ENCODE measurements around the gene ARHGEF19. TPM values are rescaled to one million over a fixed set of nuclear protein-coding genes. Genes with fewer than 3 reads are reported as not detected.

Gene ARHGEF19
- total and polyA plus RNA-seq, 9 of the 15 experiments (the other 6 are each of a cell fraction or from before 2014, with no cell fraction given): 0.73 to 21.0 (median 5.2) TPM

GRCh38 chr1:16236511-16237342 lies 24.3 kb upstream of the ARHGEF19 start, which contains the start of gene CPLANE2 (continued):
- TF ChIP-seq ZNF121 (CRISPR knock-in tag; conservative IDR thresholded peaks at IDR 0.05): no peak
- TF ChIP-seq POLR2B (IDR thresholded peaks at IDR 0.05; ENCODE audit: low read depth, partially characterized antibody): peak; percentile 66
- peak; percentile 83 for TF ChIP-seq MYC (IDR thresholded peaks at IDR 0.05; ENCODE audit: low read depth, low read length)
- TF ChIP-seq MYC (CRISPR knock-in tag; IDR thresholded peaks at IDR 0.05; ENCODE audit: borderline replicate concordance, low read depth): no peak; the same call in 1 of the 2 replicates
- peak; percentile 94 for TF ChIP-seq RFX5 (IDR thresholded peaks at IDR 0.05; ENCODE audit: low read depth, low read length)
- no peak for TF ChIP-seq SREBF2 (CRISPR knock-in tag; IDR thresholded peaks at IDR 0.05)
- TF ChIP-seq, protein P1, sequence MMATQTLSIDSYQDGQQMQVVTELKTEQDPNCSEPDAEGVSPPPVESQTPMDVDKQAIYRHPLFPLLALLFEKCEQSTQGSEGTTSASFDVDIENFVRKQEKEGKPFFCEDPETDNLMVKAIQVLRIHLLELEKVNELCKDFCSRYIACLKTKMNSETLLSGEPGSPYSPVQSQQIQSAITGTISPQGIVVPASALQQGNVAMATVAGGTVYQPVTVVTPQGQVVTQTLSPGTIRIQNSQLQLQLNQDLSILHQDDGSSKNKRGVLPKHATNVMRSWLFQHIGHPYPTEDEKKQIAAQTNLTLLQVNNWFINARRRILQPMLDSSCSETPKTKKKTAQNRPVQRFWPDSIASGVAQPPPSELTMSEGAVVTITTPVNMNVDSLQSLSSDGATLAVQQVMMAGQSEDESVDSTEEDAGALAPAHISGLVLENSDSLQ (IDR thresholded peaks at IDR 0.05): peak; percentile 27; the same call in 1 of the 2 replicates
- no peak for TF ChIP-seq GTF2A2 (tag; IDR thresholded peaks at IDR 0.05)
- peak; percentile 88 for TF ChIP-seq ATF6 (CRISPR knock-in tag; IDR thresholded peaks at IDR 0.05)
- no peak for TF ChIP-seq NFRKB (IDR thresholded peaks at IDR 0.05; ENCODE audit: low read depth)
- 0 out of 2 replicates have a peak, but pooled peaks have one; percentile 20 for TF ChIP-seq STAG1 (CRISPR knock-in tag; IDR thresholded peaks at IDR 0.05; ENCODE audit: borderline replicate concordance)
- peak; percentile 96; the same call in 1 of the 2 replicates for TF ChIP-seq ZFX (CRISPR knock-in tag; IDR thresholded peaks at IDR 0.05)
- TF ChIP-seq SRSF7 (optimal IDR thresholded peaks at IDR 0.05; ENCODE audit: low read depth, low read length): no peak
- TF ChIP-seq HMGN3 (IDR thresholded peaks at IDR 0.05; ENCODE audit: borderline replicate concordance, extremely low read depth, insufficient read length, low read depth, low read length): no peak
- no peak for TF ChIP-seq SIN3B (IDR thresholded peaks at IDR 0.05; ENCODE audit: low read depth)
- peak; percentile 61 for TF ChIP-seq ETV1 (tag; conservative IDR thresholded peaks at IDR 0.05; ENCODE audit: low read depth)
- peak; percentile 73 for TF ChIP-seq HCFC1 (IDR thresholded peaks at IDR 0.05; ENCODE audit: low read depth, low read length)
- peak; percentile 81 for TF ChIP-seq KDM5B (IDR thresholded peaks at IDR 0.05; ENCODE audit: insufficient replicate concordance, low read depth, low read length)
- TF ChIP-seq COPS2 (conservative IDR thresholded peaks at IDR 0.05): no peak
- no peak for TF ChIP-seq ATF2 (CRISPR knock-in tag; IDR thresholded peaks at IDR 0.05)
- no peak for TF ChIP-seq PPARD (CRISPR knock-in tag; IDR thresholded peaks at IDR 0.05)
- no peak for TF ChIP-seq ZKSCAN8 (CRISPR knock-in tag; IDR thresholded peaks at IDR 0.05)
- TF ChIP-seq ZSCAN32 (CRISPR knock-in tag; IDR thresholded peaks at IDR 0.05): no peak
- TF ChIP-seq ZNF184 (CRISPR knock-in tag; IDR thresholded peaks at IDR 0.05): no peak
- no peak for TF ChIP-seq ZNF140 (CRISPR knock-in tag; IDR thresholded peaks at IDR 0.05)
- TF ChIP-seq MCM2 (IDR thresholded peaks at IDR 0.05; ENCODE audit: low read depth): no peak

Measured in K562 (cell line).